Measurements from ENCODE around the gene HDDC3. TPM values are rescaled to one million over a fixed set of nuclear protein-coding genes. Genes with fewer than 3 reads are reported as not detected.

HDDC3 gene
- total RNA-seq, 1 experiment from 2014 or later: 26.4 TPM

Other genes starting within 250 kb of the HDDC3 start
- gene BLM, start 215.2 kb downstream of the HDDC3 start, total RNA-seq (2014; rRNA removed; shearing (Covaris generic)): 12.9 and 16.1 TPM in 2 replicates
- gene FURIN, start 64.0 kb downstream of the HDDC3 start, total RNA-seq (2014; rRNA removed; shearing (Covaris generic)): 20.4 and 32.5 TPM in 2 replicates
- gene FES, start 48.0 kb downstream of the HDDC3 start, total RNA-seq (2014; rRNA removed; shearing (Covaris generic)): 3.5 and 4.7 TPM in 2 replicates
- 6.5 and 7.1 TPM in 2 replicates for gene MAN2A2, start 29.2 kb downstream of the HDDC3 start, total RNA-seq (2014; rRNA removed; shearing (Covaris generic))
- 67.2 and 74.3 TPM in 2 replicates for gene UNC45A, start 2.7 kb upstream of the HDDC3 start, total RNA-seq (2014; rRNA removed; shearing (Covaris generic))
- gene RCCD1, start 22.3 kb upstream of the HDDC3 start, total RNA-seq (2014; rRNA removed; shearing (Covaris generic)): 26.8 and 29.9 TPM in 2 replicates
- 494 and 538 TPM in 2 replicates for gene PRC1, start 62.0 kb upstream of the HDDC3 start, total RNA-seq (2014; rRNA removed; shearing (Covaris generic))
- 9.6 and 12.3 TPM in 2 replicates for gene VPS33B, start 90.0 kb upstream of the HDDC3 start, total RNA-seq (2014; rRNA removed; shearing (Covaris generic))
- gene SV2B, start 167.7 kb upstream of the HDDC3 start, total RNA-seq (2014; rRNA removed; shearing (Covaris generic)): not detected in 2 replicates